Coronary artery (tissue), 2 donors: ENCODE measurements around the gene AURKB.

ENCODE experiments used
- DNase-seq: peaks from one replicate; pipeline ENCODE4 v3.0.0-alpha.2; 2017; ENCODE audit warnings: low spot score
- H3K27ac ChIP-seq, 2 donors: fragments of 200-600 bp; sonication (generic); one replicate each; pipeline ENCODE4 v1.5.1; 2016 to 2019
- H3K4me3 ChIP-seq: fragments of 200-600 bp; sonication (generic); 2 replicates; pipeline ENCODE4 v1.5.1; 2016; ENCODE audit warnings: mild to moderate bottlenecking, moderate library complexity
- TF ChIP-seq, protein P1 (sequence below): fragments of 200-600 bp; sonication (generic); IDR thresholded peaks from one replicate; pipeline ENCODE4 v1.5.1; 2019; ENCODE audit warnings: antibody characterized with exemption

The AURKB gene

DNA sequence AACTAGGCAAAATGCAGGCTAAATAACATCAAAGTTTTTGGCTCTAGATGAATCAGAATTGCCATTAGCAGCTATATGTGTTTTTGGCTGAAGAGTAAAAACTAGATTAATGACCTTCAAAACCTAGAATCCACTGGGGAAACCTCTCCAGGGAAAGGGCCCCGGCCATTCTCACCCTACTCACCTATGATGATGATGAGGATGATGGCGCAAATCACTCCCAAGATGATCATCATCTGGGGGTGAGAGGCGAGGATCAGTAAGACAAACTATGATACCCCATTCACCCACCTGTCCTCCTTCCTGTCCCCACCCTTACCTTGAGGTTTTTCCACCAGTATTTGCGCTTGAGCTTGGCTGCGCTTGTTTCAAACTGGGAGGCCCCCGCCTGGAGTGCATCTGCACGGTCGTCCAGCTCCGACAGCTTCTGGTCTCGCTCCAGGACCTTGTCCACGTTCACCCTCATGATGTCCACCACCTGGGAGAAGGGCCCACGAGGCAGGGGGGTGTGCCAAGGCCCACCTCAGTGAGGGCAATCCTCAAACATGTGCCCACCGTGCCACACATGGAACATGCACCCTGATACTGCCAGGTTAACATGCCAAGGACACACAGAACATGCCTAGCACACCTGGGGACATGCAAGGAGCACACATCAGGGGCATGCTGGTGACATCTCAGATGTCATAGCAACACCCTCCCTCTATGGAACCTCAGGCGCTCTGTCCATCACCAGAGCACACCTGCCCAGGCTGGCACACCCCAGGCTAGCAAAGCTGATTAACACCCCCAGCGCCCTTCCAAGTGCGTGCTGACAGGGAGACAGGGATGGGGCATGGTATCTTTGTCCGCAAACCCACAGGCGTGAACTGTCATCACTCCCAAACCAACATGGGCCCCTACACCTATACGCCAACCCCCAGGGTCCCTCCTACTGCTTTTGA, 48.8 kb downstream of the AURKB start:
- Histone ChIP-seq H3K4me3 (peak overlapping the region; percentile 96), H3K27ac (peak overlapping the region; percentile 99 to 100)
- peak; percentile 74 for DNase-seq
- TF ChIP-seq, protein P1, sequence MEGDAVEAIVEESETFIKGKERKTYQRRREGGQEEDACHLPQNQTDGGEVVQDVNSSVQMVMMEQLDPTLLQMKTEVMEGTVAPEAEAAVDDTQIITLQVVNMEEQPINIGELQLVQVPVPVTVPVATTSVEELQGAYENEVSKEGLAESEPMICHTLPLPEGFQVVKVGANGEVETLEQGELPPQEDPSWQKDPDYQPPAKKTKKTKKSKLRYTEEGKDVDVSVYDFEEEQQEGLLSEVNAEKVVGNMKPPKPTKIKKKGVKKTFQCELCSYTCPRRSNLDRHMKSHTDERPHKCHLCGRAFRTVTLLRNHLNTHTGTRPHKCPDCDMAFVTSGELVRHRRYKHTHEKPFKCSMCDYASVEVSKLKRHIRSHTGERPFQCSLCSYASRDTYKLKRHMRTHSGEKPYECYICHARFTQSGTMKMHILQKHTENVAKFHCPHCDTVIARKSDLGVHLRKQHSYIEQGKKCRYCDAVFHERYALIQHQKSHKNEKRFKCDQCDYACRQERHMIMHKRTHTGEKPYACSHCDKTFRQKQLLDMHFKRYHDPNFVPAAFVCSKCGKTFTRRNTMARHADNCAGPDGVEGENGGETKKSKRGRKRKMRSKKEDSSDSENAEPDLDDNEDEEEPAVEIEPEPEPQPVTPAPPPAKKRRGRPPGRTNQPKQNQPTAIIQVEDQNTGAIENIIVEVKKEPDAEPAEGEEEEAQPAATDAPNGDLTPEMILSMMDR, result no peak

DNA sequence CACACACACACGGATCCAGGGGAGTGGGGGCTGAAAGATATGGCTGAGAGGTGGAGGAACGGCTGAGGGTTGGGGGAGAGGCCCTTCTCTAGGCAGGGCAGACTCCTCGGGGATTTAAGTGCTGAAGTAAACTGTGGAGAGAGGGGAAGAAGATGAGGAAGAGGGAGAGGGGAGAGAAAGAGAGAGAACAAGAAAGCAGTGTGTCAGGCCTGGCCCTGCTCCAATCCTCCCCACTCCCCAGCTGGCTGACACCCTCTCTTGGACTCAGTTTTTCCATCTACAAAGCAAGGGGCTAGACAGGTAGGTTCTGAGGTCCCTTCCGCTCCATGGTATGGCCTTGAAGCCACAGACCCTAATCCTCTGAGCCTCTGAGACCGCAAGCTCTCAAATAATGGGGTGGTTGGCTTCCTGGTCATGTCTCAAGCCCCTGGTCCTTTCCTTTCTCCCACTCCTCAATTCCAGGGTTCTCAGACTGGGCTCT, 49.6 kb downstream of the AURKB start:
- Histone ChIP-seq H3K27ac (peak overlapping the region; percentile 99 to 100), H3K4me3 (peak overlapping the region; percentile 96)
- TF ChIP-seq, protein P1, result no peak
- peak; percentile 69 for DNase-seq

DNA sequence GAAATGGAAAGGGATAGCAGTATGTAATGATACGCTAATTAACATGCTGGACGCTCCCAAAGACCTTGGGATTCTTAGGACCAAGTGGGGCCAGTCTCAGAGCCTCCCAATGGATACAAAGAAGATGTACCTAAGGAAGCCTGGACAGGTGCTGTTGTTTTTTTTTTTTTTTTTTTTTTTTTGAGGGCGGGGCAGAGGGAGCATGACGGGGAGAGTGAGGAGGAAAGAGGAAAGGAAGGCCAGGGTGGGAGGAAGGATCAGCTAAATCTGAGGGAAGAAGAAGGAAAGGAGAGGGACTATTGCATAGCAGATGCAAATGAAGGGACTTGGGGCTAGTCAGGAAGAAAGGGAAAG, 50.2 kb downstream of the AURKB start:
- DNase-seq, result no peak
- H3K4me3 ChIP-seq, result no peak overlapping the region
- peak overlapping the region; percentile 99 to 100 for H3K27ac ChIP-seq
- TF ChIP-seq, protein P1, result no peak

DNA sequence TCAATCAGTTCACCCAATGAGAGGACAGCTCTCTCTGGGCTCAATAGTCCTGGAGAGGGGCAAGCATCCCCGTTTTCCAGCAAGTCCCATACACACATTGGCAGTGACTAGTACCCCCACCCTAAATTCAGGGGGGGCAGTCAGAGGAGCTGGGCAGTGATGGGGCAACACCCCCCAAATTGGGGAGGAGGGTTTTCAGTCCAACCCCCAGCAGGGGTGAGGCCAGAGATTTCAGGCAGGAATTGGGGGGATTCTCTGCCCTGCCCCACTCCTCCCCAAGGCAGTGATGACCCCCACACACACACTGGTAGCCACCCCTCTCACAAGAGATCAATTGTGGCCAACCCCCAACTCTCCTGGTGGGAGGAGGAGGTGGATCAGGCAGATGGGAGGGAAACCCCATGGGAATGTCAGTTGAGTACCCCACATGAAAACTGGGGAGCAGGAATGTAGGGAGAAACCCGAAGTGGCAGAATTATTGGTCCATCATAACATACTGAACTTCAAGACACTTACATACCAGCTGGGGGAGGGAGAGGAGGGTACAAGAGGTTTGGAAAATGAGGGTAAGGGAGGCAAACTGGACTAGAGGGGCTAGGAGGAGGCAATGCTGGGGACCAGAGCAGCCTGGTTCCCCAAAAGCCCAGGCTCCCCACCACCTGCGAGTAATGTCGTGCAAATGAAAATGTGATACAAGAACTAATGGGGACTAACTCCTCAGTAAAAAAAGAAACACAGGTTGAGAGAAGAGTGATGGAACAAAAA, 50.7 kb downstream of the AURKB start:
- Histone ChIP-seq H3K4me3 (no peak overlapping the region), H3K27ac (peak overlapping the region; percentile 37 to 100)
- TF ChIP-seq, protein P1, result no peak
- peak; percentile 78 for DNase-seq

DNA sequence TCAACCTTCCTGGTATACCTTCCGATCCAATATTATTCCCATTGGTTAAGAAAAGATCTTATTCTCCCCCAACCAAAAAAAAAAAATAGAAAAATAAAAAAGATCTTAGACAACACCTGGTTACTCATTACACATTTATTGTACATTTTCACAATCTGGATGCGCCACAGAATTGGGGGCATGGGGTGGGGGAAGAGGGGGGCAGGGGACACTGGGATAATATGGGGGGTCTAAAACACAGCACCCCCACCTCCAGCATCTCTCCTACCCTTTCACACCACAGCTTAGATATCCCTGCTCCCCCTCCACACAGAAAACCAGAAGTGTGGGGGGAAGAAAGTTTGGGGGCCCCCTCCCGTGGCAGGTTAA, 51.4 kb downstream of the AURKB start:
- Histone ChIP-seq H3K4me3 (no peak overlapping the region), H3K27ac (peak overlapping the region; percentile 37 to 100)
- TF ChIP-seq, protein P1, result no peak
- DNase-seq, result no peak

DNA sequence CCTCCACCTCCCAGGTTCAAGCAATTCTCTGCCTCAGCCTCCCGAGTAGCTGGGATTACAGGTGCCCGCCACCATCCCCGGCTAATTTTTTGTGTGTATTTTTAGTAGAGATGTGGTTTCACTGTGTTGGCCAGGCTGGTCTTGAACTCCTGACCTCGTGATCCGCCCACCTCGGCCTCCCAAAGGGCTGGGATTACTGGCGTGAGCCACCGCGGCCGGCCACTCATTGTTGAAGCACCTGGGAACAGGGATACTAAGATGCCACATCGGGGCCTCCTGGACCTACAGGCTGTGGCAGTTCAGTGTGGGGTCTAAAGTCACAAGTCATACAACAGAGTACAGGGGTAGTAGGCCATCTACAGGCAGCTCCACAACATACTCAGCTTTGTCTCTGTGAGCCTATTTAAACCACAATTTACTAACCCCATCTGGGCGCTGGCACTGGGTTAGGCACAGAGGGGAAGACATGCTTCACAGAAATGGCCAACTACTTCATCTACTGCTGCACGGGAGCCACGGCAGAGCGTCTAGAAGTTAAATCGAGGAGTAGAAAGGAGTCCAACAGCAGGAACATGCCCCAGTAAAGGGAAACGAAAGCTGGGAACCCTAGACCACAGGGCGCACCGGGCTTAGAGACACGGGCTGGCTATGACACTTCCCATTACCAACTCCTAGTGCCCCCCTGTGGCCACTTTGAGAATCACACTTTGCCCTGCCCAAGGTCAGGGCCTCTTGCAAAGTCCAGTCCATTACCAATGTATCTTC, 51.9 kb downstream of the AURKB start:
- peak overlapping the region; percentile 52 for H3K4me3 ChIP-seq
- peak; percentile 93 for DNase-seq
- TF ChIP-seq, protein P1, result peak; percentile 87
- H3K27ac ChIP-seq, result peak overlapping the region; percentile 96 to 100
